ENCODE measurements around the gene ARL2.
A peak's percentile ranks its signal among the peaks of the same experiment; 100 is the strongest.
"Not testable (repeated sequence)": the region's sequence is repeated elsewhere in the genome, so short reads cannot be mapped to it uniquely, and the experiment has no call there.

Gene ARL2

GRCh38 chr11:65013888-65014725 lies at the start of gene ARL2:
Gene ARL2, plus strand, starts transcription at chr11:65014160. Its CDS starts 48 bp downstream, at chr11:65014208.
- peak; percentile 94 for DNase-seq (ENCODE audit: low spot score)

- no peak for DNase-seq (ENCODE audit: low spot score)
Measured at GRCh38 chr11:64967375-64967774, 46.6 kb upstream of the ARL2 start.

DNA sequence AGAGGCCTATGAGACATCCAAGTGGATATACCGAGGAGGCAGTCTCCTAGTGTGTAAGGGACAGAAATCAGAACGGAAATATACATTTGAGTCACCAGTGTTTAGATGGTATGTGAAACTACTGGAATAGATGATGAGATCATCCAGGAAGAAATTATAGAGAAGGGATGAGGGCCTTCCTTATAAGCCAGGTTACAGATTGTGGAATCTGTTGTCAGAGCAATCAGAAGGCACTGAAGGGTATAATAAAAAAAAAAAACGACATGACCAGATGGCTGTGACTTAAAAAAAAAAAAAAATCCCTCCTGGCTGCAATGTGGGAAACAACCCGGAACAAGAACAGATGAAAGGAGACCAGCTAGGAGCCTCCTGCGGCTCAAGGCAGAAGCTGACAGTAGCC lies 44.8 kb upstream of the ARL2 start:
- DNase-seq (ENCODE audit: low spot score): no peak

DNA sequence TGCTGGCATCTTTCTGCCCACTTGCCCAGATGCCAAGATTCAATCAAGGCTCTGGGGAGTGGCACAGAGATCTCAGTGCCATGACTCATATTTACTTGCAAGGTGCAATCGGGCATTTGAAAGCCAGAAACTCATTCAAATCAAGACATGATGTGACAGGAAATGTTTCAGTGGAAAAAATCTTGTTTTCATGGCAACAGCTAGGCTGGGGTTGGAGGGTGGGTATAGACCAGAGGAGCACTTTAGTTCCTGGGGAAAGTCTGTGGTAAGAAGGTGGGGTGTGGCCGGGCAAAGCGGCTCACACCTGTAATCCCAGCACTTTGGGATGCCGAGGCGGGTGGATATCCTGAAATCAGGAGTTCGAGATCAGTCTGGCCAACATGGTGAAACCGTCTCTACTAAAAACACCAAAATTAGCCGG lies 43.2 kb upstream of the ARL2 start:
- no peak for DNase-seq (ENCODE audit: low spot score)

GRCh38 chr11:64971421-64972233 lies 42.3 kb upstream of the ARL2 start, which contains the start of gene MAJIN:
Gene MAJIN, minus strand, starts transcription at chr11:64972108. Its CDS starts 12,703 bp downstream, at chr11:64959405.
- DNase-seq (ENCODE audit: low spot score): peak; percentile 93

DNA sequence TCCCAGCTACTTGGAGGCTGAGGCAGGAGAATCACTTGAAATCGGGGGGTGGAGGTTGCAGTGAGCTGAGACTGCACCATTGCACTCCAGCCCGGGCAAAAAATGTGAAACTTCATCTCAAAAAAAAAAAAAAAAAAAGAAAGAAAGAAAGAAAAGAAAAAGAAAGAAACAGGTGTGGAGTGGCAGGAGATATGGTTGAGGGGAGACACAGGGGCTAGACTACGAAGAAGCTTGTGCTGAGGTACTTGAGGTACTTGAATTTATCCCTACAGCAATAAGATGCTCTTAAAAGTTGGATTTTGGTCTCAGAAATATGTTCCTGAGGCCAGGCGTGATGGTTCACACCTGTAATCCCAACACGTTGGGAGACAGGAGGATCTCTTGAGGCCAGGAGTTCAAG lies 39.8 kb upstream of the ARL2 start:
- no peak for DNase-seq (ENCODE audit: low spot score)

- DNase-seq (ENCODE audit: low spot score): no peak
Measured at GRCh38 chr11:64976651-64977050, 37.3 kb upstream of the ARL2 start.

GRCh38 chr11:64983339-64983738 lies 30.6 kb upstream of the ARL2 start:
- not testable (repeated sequence) for DNase-seq (ENCODE audit: low spot score)

DNA sequence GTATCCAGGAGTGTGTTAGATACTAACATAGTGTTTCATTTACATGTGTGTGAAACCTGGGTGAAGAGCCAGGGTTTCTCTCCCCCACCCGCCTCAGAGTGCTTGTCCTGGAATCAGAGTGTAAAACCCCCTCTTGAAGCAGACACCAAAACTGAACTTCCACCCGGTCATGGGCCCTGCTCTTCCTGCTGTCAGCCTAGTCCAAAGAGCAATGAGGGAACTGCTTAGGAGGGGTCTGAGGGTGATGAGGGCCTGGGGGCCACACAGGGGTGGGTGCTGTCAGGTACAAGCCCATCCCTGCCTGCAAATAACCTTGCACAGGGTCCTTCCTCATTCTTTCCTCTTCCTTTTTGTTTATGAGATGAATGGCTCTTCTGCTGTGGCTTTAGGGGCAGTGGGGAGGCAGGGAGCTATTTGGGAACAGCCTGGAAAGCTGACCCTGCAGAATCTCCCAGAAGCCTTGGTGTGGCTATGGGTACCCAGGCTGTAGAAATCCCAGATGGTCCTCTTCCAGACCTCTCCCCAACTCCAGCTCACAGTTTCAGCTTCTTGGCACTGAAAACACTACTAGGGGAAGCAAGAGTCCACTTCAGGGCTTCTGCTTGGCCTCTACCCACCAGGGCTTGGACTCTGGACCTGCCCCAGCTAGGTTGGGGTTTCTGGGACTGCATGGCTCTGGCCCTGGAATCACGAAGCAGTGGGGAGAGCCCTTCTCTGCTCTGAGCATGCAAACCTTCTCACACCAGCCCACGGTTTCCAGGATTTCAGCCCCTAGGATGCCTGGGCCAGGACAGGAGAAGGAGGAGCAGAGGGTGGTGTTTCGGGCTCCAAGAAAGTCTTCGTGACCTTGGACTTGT lies 25.7 kb upstream of the ARL2 start:
- no peak for DNase-seq (ENCODE audit: low spot score)

DNA sequence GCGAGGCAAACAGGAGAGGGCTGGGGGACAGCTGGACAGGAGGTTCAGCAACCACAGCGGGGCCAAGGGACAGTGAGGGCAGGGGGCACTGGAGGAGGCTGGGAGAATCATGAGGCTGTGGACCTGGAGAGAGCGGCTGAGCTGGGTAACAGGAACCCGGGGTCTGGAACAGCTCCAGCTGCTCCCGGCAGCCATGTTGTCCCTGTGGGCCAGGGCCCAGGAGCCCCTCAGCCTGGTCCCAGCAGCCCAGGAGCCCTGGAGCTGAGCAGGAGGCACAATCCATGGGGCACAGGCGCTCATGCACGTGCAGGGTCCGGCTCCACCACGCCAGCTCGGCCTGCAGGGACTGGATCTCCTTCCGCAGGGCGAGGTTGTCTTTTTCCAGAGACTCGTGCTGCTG lies 24.5 kb upstream of the ARL2 start:
- DNase-seq (ENCODE audit: low spot score): no peak

DNA sequence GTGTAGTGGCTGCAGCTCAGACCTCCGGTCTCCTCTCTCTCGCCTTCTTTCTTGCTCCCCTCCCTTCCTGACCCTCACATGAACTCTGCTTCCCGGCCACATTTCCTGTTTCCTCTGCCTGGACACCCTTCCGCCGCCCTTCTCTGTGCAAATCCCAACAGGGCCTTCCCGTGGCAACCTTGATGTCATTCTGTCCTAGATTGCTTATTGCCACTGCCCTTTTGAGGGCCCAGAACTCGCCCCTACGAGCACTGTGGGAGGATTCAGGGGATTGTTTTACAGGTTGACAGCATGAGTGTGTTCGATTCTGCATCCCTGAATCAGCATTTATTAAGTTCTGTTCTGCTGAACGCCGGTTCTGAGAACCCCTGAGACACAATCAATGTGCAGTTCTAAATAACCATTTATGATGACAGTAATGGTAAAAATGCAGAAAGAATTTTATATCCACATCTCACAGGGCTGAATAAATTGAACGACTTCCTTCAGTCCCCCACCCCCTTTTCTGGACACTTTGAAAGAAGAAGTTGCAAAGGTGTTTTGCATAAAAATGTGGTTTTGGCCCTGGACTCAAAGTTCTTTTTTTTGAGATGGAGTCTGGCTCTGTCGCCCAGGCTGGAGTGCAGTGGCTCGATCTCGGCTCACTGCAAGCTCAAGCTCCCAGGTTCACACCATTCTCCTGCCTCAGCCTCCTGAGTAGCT lies 23.6 kb upstream of the ARL2 start:
- no peak for DNase-seq (ENCODE audit: low spot score)

- no peak for DNase-seq (ENCODE audit: low spot score)
Measured at GRCh38 chr11:64994318-64994717, 19.6 kb upstream of the ARL2 start.

- DNase-seq (ENCODE audit: low spot score): no peak
Measured at GRCh38 chr11:64996327-64996709, 17.6 kb upstream of the ARL2 start.

DNA sequence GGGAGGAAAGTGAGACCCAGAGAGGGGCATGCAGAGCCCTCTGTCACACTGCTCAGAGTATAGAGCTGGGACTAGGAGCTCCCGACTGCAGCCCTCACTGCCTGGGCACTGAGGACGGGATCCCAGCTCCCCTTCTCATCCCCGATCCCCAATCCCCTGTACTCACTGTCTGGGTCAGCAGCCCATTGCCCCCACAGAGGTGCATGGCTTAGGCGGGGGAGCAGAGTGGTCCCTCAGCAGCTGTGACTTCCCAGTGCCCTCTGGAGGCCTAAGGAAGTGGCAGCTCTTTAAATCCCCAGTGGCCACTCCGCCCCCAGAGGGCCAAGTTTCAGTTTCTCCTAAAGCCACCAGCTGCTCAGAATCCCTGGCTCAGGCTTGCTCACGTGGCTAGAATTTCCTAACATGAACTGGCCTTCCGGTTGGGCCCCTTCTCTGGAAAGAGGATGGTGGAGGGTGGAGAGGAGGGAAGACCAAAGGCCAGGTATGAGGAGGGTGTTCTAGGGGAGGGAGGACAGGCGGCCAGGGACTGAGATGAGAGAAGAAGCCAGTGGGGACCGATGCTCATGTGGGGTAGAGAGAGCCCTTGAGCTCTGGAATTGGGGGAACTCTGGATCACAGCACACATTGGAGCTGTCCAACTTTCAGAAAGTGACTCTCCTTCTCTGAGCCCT lies 17.1 kb upstream of the ARL2 start, which contains the start of gene BATF2:
BATF2 (minus strand) TSS at position 262 of the 671 bp plus-strand sequence; CDS start at position 205, 57 bp downstream.
- peak; percentile 91 for DNase-seq (ENCODE audit: low spot score)

DNA sequence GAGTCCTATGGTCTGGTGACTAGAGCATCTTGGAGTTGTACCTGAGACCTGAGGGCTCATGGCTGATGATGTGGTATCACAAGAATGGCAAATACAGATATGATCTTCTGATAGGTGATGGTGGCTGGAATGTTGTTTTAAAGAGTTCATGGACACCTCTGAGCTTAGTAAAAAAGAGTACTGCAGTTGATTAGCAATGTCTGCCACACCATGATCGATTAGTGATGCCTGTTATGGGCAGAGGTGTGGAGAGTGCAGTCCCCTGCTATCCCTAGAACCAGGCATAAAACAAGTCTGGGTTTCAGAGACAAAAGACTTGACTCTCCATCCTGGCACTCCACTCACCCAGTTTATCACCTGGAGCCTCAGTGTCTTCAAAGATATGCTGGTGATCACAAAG lies 15.8 kb upstream of the ARL2 start:
- no peak for DNase-seq (ENCODE audit: low spot score)

DNA sequence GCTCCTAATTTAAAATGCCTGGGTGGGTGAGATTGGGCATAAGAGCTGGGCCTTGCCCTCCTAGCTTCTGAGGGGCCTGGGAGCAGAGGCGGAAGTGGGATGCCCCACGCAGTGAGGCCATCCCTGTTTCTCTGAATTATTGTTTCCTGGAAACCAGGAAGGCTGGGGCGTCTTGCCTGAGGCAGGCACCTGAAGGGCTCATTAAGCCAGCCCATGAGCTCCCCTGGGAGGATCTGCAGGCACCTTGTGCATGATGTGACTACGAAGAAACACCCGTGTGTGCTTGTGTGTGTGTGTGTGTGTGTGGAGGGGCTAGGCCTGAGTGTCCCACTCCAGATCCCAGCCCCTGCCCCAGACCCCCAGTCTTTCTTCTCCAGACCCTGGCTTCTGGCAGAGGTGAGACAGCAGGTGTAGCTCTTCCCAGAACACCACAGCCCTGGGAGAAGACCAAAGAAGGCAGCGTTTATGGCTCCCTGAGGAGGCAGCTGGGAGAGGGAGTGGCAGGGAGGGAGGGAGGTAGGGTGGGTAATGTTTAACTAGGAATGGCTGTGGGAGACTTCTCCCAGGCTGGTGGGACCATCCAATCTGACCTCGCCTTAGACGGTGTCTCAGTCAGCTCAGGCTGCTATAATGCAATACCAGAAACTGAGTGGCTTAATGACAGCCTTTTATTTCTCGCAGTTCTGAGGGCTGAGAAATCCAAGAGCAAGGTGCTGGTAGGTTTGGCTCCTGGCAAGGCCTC lies 15.1 kb upstream of the ARL2 start:
- DNase-seq (ENCODE audit: low spot score): no peak

GRCh38 chr11:64999478-64999877 lies 14.5 kb upstream of the ARL2 start:
- no peak for DNase-seq (ENCODE audit: low spot score)

- DNase-seq (ENCODE audit: low spot score): no peak
Measured at GRCh38 chr11:65002706-65003105, 11.3 kb upstream of the ARL2 start.

GRCh38 chr11:65003282-65003681 lies 10.7 kb upstream of the ARL2 start:
- DNase-seq (ENCODE audit: low spot score): peak; percentile 64

GRCh38 chr11:65003968-65004367 lies 10.0 kb upstream of the ARL2 start:
- not testable (repeated sequence) for DNase-seq (ENCODE audit: low spot score)
